GM23248 (cell line): Measurements from ENCODE around the gene DZIP1. TPM values are rescaled to one million over a fixed set of nuclear protein-coding genes. Genes with fewer than 3 reads are reported as not detected.

Source experiments
- DNase-seq: peaks from one replicate; pipeline ENCODE4 v3.0.0-alpha.2; 2015
- H2AFZ ChIP-seq: fragments of 200-600 bp; sonication (generic); 2 replicates; pipeline ENCODE4 v1.6.1; 2016; ENCODE audit warnings: antibody characterized with exemption
- H3F3A ChIP-seq: fragments of 200-600 bp; sonication (generic); 2 replicates; pipeline ENCODE4 v1.6.1; 2016; ENCODE audit warnings: mild to moderate bottlenecking, antibody characterized with exemption, mixed run types; ENCODE audit not compliant: insufficient read depth
- H3K27ac ChIP-seq: fragments of 200-600 bp; sonication (generic); 2 replicates; pipeline ENCODE4 v1.5.1; 2016; ENCODE audit warnings: mild to moderate bottlenecking
- H3K27me3 ChIP-seq: fragments of 200-600 bp; sonication (generic); replicated peaks from 2 replicates; pipeline ENCODE4 v1.6.1; 2016; ENCODE audit warnings: mild to moderate bottlenecking; ENCODE audit not compliant: insufficient read depth
- H3K36me3 ChIP-seq: fragments of 200-600 bp; sonication (generic); 2 replicates; pipeline ENCODE4 v1.6.1; 2016; ENCODE audit warnings: low read depth, mild to moderate bottlenecking
- H3K4me1 ChIP-seq: fragments of 200-600 bp; sonication (generic); 2 replicates; pipeline ENCODE4 v1.6.1; 2016; ENCODE audit warnings: mild to moderate bottlenecking; ENCODE audit not compliant: insufficient read depth
- H3K4me2 ChIP-seq: fragments of 200-600 bp; sonication (generic); one replicate; pipeline ENCODE4 v1.6.1; 2016; ENCODE audit warnings: mild to moderate bottlenecking; ENCODE audit not compliant: unreplicated experiment
- H3K4me3 ChIP-seq: fragments of 200-600 bp; sonication (generic); 2 replicates; pipeline ENCODE4 v1.5.1; 2016; ENCODE audit warnings: mild to moderate bottlenecking
- H3K79me2 ChIP-seq: fragments of 200-600 bp; sonication (generic); 2 replicates; pipeline ENCODE4 v1.6.1; 2016; ENCODE audit warnings: mild to moderate bottlenecking; ENCODE audit not compliant: insufficient read depth
- H3K9ac ChIP-seq: fragments of 200-600 bp; sonication (generic); 2 replicates; pipeline ENCODE4 v1.6.1; 2016; ENCODE audit warnings: mild to moderate bottlenecking
- H3K9me2 ChIP-seq: fragments of 200-600 bp; sonication (generic); 2 replicates; pipeline ENCODE4 v1.6.1; 2016; ENCODE audit warnings: mixed run types, mild to moderate bottlenecking, moderate library complexity; ENCODE audit not compliant: insufficient read depth
- H3K9me3 ChIP-seq: fragments of 200-600 bp; sonication (generic); one replicate; pipeline ENCODE4 v1.6.1; 2017; ENCODE audit warnings: low read depth
- H4K20me1 ChIP-seq: fragments of 200-600 bp; sonication (generic); 2 replicates; pipeline ENCODE4 v1.6.0; 2016; ENCODE audit not compliant: insufficient read depth
- EZH2 ChIP-seq: fragments of 200-600 bp; sonication (generic); IDR thresholded peaks from 2 replicates; pipeline ENCODE4 v1.6.1; 2018; ENCODE audit warnings: antibody characterized with exemption, mild to moderate bottlenecking; ENCODE audit not compliant: insufficient read depth, poor library complexity, severe bottlenecking
- EZH2phosphoT487 ChIP-seq: fragments of 200-600 bp; sonication (generic); IDR thresholded peaks from 2 replicates; pipeline ENCODE4 v1.6.1; 2018; ENCODE audit warnings: antibody characterized with exemption, moderate library complexity, mild to moderate bottlenecking, low read depth; ENCODE audit not compliant: insufficient read depth
- WGBS, 2 experiments: methylation state at CpG; one replicate each; pipeline ENCODE4 v1.1.6; 2015 to 2017; ENCODE audit warnings: low lambda C conversion rate in 2 of 2, low coverage in 1 of 2; ENCODE audit errors: missing lambda C conversion rate in 2 of 2; 5-methylcytosine and 5-hydroxymethylcytosine counted together
- in situ Hi-C: fragments of 300-500 bp; cut with MboI; formaldehyde crosslinking; loops from 2 replicates; pipeline ENCODE4 v1.15.0; 2020
- polyA plus RNA-seq: library from polyadenylated mRNA; unstranded; fragments of >200 nt; fragmentation: Nextera tagmentation; extraction: Ambion mirVana; gene quantifications from 2 replicates; pipeline ENCODE4 v1.2.1, GENCODE V29; 2016
- total RNA-seq: library from RNA; depleted of rRNA; stranded (reverse); fragments of >200 nt; shearing (Covaris generic); gene quantifications from 2 replicates; pipeline ENCODE4 v1.2.3, GENCODE V29; 2014

The DZIP1 gene
- total and polyA plus RNA-seq, 2 experiments from 2014 or later = 8.0 to 22.8 TPM

GRCh38 chr13:95546919-95547318 lies 97.6 kb downstream of the DZIP1 start:
- Histone ChIP-seq H2AFZ (no peak overlapping the region), H3K9me3 (no peaks in the 10 kb centered on the region), H3K9me2 (no peaks in the 10 kb centered on the region), H3K36me3 (no peaks in the 10 kb centered on the region), H3K27me3 (peaks cover 59% of the 10 kb centered on the region), H3K4me3 (no peak overlapping the region), H3F3A (no peaks in the 10 kb centered on the region), H3K79me2 (no peaks in the 10 kb centered on the region), H3K27ac (no peak overlapping the region), H3K4me1 (no peaks in the 10 kb centered on the region), H3K4me2 (no peak overlapping the region), H4K20me1 (no peaks in the 10 kb centered on the region), H3K9ac (no peak overlapping the region)
- no peak for DNase-seq
- in situ Hi-C loops = no loop called here
- WGBS, 2 experiments = 3 to 5% methylated on average over 2 to 3 of the region's 3 CpGs
- no peak for TF ChIP-seq EZH2
- no peak for TF ChIP-seq EZH2phosphoT487

- Histone ChIP-seq H3F3A (no peaks in the 10 kb centered on the region), H2AFZ (no peak overlapping the region), H3K36me3 (no peaks in the 10 kb centered on the region), H3K4me3 (no peak overlapping the region), H3K4me2 (no peak overlapping the region), H3K27ac (no peak overlapping the region), H4K20me1 (no peaks in the 10 kb centered on the region), H3K4me1 (no peaks in the 10 kb centered on the region), H3K79me2 (no peaks in the 10 kb centered on the region), H3K9me2 (no peaks in the 10 kb centered on the region), H3K27me3 (peaks cover 36% of the 10 kb centered on the region), H3K9ac (no peak overlapping the region), H3K9me3 (no peaks in the 10 kb centered on the region)
- WGBS, 2 experiments = 29 to 31% methylated on average over 2 of the region's 2 CpGs
- no peak for DNase-seq
- TF ChIP-seq EZH2phosphoT487 (no peak), EZH2 (no peak)
- in situ Hi-C loops = no loop called here
Measured at GRCh38 chr13:95544293-95544692, 100.2 kb downstream of the DZIP1 start.

- DNase-seq = no peak
- TF ChIP-seq EZH2 (no peak), EZH2phosphoT487 (no peak)
- Histone ChIP-seq H3K4me3 (no peak overlapping the region), H3K36me3 (no peaks in the 10 kb centered on the region), H3K4me1 (no peaks in the 10 kb centered on the region), H3F3A (no peaks in the 10 kb centered on the region), H3K27me3 (peaks cover 17% of the 10 kb centered on the region), H4K20me1 (no peaks in the 10 kb centered on the region), H3K9ac (no peak overlapping the region), H3K9me2 (no peaks in the 10 kb centered on the region), H2AFZ (no peak overlapping the region), H3K79me2 (no peaks in the 10 kb centered on the region), H3K27ac (no peak overlapping the region), H3K4me2 (no peak overlapping the region), H3K9me3 (no peaks in the 10 kb centered on the region)
- WGBS, 2 experiments = 88 to 89% methylated on average over 8 of the region's 8 CpGs
- in situ Hi-C loops = no loop called here
Measured at GRCh38 chr13:95541911-95542474, 102.5 kb downstream of the DZIP1 start.

GRCh38 chr13:95541308-95541707 lies 103.2 kb downstream of the DZIP1 start:
- Histone ChIP-seq H3K9me2 (no peaks in the 10 kb centered on the region), H3K79me2 (no peaks in the 10 kb centered on the region), H2AFZ (no peak overlapping the region), H3F3A (no peaks in the 10 kb centered on the region), H3K27ac (no peak overlapping the region), H3K4me1 (no peaks in the 10 kb centered on the region), H3K9ac (no peak overlapping the region), H3K36me3 (no peaks in the 10 kb centered on the region), H3K4me3 (no peak overlapping the region), H4K20me1 (no peaks in the 10 kb centered on the region), H3K27me3 (peaks cover 12% of the 10 kb centered on the region), H3K9me3 (no peaks in the 10 kb centered on the region), H3K4me2 (no peak overlapping the region)
- in situ Hi-C loops = no loop called here
- WGBS, 2 experiments = 81 to 97% methylated on average over 2 of the region's 2 CpGs
- TF ChIP-seq EZH2phosphoT487 (no peak), EZH2 (no peak)
- no peak for DNase-seq

GRCh38 chr13:95540888-95541287 lies 103.6 kb downstream of the DZIP1 start:
- no peaks in the 10 kb centered on the region for H3F3A ChIP-seq
- in situ Hi-C loops = no loop called here
- no peaks in the 10 kb centered on the region for H3K79me2 ChIP-seq
- H4K20me1 ChIP-seq = no peaks in the 10 kb centered on the region
- no peaks in the 10 kb centered on the region for H3K9me2 ChIP-seq
- peaks cover 1% of the 10 kb centered on the region; the same call in 1 of the 2 replicates for H3K4me1 ChIP-seq
- no peak overlapping the region for H2AFZ ChIP-seq
- H3K27ac ChIP-seq = no peak overlapping the region
- no peak overlapping the region for H3K4me3 ChIP-seq
- no peak overlapping the region for H3K4me2 ChIP-seq
- TF ChIP-seq EZH2 = no peak
- H3K36me3 ChIP-seq = no peaks in the 10 kb centered on the region
- no peak overlapping the region for H3K9ac ChIP-seq
- H3K27me3 ChIP-seq = peaks cover 8% of the 10 kb centered on the region
- no peak for DNase-seq
- 27 to 28% methylated on average over 6 of the region's 6 CpGs for WGBS, 2 experiments
- no peaks in the 10 kb centered on the region for H3K9me3 ChIP-seq
